Measurements from ENCODE around the gene DAB1.
A peak's percentile ranks its signal among the peaks of the same experiment; 100 is the strongest.

DAB1 gene

GRCh38 chr1:57156907-57157306 is 267.0 kb downstream of the DAB1 start:
- DNase-seq, result no peak

GRCh38 chr1:57146100-57146499 is 277.8 kb downstream of the DAB1 start:
- no peak for DNase-seq

DNA sequence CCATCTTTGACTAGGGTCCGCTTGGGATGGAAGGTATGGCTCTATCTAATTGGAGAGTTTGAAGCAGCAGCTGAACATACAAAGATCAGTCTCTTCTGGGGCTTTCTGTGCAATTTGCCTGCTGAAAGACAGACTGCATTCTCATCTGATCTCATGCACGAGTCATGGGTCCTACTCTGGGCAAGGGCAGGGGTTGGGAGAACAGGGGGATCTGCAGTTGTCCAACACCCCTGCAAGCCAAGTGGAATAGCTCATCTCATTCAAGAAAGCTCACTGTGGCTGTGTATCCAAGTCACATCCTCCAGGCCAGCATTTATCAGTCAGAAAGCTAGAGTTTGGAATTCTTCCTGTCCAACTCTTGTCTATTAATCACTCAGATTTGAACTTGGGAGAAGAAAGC is 280.9 kb downstream of the DAB1 start:
- DNase-seq, result no peak

DNA sequence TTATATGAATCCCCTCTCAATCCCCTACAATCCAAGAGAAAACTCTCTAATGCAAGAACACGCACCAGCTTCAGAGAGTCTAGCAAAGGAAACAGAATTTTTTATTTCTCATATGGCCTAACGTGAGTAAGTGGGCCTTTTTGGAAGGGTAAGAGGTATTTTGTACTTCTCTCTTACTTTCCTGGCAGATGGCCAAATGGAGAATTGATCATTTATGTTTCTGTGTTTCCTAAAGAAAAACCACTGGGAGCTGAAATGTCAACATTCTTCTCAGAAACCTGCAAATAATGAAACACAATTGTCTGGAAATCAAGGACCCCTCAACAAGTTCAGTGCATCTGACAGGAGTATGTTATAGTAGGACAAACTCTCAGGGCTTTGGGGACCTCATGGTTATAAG is 281.7 kb downstream of the DAB1 start:
- DNase-seq, result no peak

- DNase-seq, result no peak
These were observed 285.3 kb downstream of the DAB1 start for GRCh38 chr1:57138432-57139078.

GRCh38 chr1:57137980-57138379 is 285.9 kb downstream of the DAB1 start:
- no peak for DNase-seq

- DNase-seq, result no peak
These were observed 289.1 kb downstream of the DAB1 start for GRCh38 chr1:57134803-57135202.

- no peak for DNase-seq
These were observed 290.2 kb downstream of the DAB1 start for GRCh38 chr1:57133686-57134085.

DNA sequence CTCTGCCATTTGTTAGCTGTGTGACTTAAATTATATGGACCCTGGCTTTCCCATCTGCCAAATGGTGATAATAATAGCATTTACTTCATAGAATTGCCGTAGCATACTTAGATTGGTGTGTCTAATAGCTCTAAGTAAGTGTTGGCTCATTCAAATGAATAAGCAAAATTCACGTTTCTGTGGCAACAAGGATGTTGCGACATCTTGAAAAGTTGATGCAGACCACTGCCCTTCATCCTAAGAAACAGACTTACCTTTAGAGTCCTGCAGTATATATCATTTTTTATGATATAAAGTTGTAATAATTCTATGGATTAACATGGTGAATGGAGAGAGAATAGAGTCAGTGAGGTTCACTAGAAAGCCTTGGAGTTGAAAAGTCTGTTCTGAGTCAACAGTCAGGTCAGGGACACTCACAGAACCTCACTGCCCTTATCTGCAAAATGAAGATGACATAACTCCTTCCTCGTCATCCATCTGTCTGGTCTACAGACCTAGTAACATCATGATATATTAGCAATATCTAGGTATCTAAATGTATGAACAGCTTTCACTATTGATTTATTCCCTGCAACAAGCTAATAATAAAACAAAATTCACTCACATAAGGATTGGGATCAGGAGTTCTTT is 290.8 kb downstream of the DAB1 start:
- no peak for DNase-seq

GRCh38 chr1:57131701-57132394 is 292.0 kb downstream of the DAB1 start:
- no peak for DNase-seq

DNA sequence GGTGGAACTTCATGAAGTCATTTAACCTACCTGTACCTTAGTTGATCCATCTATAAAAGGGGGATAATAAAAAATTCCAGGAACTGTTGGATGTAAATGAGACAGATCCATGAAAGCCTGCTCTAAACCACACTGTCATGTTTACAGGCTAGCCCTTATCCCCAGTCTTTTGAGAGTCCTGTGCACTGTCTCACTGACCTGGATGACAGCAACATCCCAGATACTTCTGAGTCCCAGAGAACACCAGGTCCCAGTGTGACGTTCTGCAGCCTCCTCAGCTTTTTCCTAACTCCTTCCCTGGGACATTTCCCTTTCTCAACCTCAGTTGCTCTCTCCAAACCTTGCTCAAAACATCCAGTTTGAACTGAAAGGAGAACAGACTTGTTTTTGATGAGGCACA is 292.6 kb downstream of the DAB1 start:
- no peak for DNase-seq

DNA sequence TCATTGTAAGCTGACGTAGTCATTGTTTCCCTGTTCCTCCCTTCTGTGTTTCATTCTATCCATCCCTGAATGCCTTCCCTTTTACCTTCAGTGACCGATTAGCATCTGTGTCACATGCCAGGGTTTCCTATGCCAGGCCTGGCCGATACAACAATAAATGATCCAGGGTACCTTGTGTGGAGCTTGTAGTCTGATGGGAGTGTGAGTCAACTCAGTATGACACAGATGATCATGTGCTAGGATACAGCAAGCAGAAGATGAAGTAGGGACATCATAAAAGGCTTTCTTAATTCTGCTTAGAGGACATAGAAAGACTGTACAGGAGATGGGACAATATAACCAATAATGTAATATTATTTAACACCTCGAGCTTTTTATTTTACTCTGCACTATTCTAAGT is 294.0 kb downstream of the DAB1 start:
- no peak for DNase-seq

- DNase-seq, result no peak
These were observed 295.9 kb downstream of the DAB1 start for GRCh38 chr1:57127976-57128375.

GRCh38 chr1:57124768-57125446 is 299.0 kb downstream of the DAB1 start:
- DNase-seq, result no peak

GRCh38 chr1:57124170-57124569 is 299.7 kb downstream of the DAB1 start:
- DNase-seq, result no peak

- DNase-seq, result no peak
These were observed 301.8 kb downstream of the DAB1 start for GRCh38 chr1:57122031-57122430.

GRCh38 chr1:57118948-57119603 is 304.8 kb downstream of the DAB1 start:
- DNase-seq, result no peak

GRCh38 chr1:57117753-57118152 is 306.1 kb downstream of the DAB1 start:
- no peak for DNase-seq

- no peak for DNase-seq
These were observed 307.0 kb downstream of the DAB1 start for GRCh38 chr1:57116871-57117270.

GRCh38 chr1:57115030-57115614 is 308.7 kb downstream of the DAB1 start:
- DNase-seq, result no peak

GRCh38 chr1:57112148-57112547 is 311.7 kb downstream of the DAB1 start:
- DNase-seq, result no peak

DNA sequence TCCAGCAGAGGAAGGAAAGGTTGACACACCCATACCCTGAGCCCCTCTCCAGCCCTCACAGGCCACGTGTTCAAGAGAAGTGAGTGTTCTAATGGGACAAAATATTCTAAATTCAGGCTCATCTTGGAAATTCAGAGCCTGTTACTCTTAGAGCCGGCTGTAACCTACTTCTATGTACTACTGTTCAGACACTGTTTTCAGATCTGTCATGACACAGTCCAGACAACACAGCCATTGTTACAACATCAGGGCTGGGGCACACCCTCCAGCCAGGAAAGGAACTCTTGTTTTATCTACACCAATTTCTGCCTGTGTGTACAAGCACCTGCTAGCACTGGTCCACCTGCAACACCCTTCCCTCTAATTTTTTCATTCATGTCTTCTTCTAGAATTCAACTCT is 312.7 kb downstream of the DAB1 start:
- no peak for DNase-seq

GRCh38 chr1:57109883-57110282 is 314.0 kb downstream of the DAB1 start:
- peak; percentile 43 for DNase-seq

Data from NCI-H1092 treated with DMSO at 0.1 percent for 48 hours (cell line).